ENCODE measurements around the gene MPP3.
"Not testable (repeated sequence)": the region's sequence is repeated elsewhere in the genome, so short reads cannot be mapped to it uniquely, and the experiment has no call there.

Gene MPP3

DNA sequence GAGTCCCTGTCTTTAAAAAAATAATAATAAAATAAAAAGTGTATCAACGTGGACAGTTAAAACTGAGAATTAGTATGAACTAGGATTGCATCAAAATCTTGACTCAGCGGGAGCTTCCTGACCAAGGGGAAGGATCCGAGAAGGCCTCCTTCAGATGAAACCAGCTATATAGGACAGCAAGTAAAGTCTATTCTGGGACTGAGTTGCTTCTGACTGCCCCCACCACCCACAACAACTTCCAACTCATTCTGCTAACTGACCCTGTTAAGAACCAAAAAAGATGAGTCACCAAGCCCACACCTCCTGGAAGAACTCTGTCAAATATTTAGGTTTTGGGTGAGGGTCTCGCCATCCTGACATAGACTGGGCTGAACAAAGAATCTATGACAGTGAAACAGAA lies 24.9 kb downstream of the MPP3 start:
- DNase-seq (ENCODE audit: low spot score): no peak

DNA sequence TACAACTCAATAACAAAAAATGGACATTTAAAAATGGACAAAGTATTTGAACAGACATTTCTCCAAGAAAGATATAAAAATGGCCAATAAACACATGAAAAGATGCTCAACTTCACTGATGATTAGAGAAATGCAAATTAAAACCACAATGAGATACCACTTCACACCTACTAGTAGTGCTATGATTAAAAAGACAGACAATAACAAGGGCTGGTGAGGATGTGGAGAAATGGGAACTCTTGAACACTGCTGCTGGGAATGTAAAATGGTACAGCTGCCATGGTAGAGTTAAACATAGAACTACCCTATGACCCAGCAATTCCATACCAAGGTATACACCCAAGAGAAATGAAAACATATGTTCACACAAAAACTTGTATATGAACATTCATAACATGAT lies 27.8 kb downstream of the MPP3 start:
- DNase-seq (ENCODE audit: low spot score): no peak

DNA sequence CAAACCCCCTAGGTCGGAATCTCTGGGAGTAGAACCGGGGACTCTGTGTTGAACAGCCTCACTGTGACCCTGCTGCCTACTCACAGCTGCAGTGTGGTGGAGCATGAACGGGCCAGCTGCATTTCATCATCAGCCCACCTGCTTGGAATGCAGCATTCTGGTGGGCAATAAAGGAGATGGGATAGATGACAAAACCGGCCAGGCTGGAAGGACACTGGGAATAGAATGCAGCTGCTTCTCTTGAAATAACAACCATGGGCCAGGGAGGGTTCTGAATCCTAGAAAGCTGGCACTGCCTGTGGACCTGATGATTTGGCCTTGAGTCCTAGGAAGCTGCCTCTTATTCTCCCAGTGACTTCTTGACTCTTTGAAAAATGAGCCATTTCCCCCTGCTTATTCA lies 29.2 kb downstream of the MPP3 start:
- DNase-seq (ENCODE audit: low spot score): no peak

DNA sequence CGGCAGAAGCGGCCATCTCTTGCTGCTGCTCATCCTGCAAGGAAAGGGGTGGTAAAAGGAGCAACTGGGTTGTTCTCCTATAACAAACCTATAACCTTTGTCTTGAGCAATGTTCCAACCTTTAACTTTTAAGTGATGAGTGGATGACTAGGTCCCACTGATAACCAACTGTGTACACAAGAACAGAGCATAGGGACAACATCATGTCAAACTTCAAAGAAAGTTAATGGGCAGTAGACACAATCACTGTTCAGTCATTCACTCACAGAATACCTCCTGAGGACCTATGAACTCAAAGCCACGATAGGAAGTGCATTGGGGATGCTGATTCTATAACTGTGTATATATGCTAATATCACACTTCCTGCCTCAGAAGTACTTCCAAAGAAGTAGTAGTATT lies 31.1 kb downstream of the MPP3 start:
- DNase-seq (ENCODE audit: low spot score): no peak

DNA sequence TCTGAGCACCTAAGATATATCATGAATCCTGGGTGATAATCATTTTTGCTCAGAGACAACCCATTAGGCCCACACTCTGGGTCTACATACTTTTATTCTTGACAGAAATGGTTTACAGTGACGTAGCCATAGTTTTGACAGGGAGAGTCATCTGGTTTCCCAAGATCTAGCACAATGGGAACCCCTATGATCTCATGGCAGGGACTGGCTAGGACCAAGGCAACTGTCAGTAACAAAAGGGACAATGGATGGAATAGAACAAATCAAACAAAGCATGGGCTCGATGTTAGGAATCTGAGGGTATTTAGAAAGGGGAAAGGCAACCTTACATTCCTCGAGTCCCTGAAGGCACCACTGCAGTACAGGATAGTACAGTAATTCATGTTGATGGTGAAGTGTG lies 32.2 kb downstream of the MPP3 start:
- no peak for DNase-seq (ENCODE audit: low spot score)

DNA sequence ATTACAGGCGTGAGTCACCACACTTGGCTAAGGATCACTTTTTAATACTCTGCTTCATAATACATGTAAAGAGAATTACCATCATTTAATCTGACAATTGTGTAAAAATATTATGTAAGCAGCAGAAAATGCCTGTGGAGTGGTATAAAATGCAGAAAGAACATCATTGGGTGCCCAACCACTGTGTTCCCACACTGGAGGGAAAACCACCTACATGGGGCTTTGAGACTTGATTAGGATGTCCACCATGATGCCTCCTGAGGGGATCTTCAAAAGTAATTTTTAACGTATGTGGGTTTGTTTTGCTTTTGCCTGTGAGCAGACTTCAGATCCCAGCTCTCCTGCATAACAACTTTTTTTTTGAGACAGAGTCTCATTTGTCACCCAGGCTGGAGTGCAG lies 33.9 kb downstream of the MPP3 start:
- no peak for DNase-seq (ENCODE audit: low spot score)

DNA sequence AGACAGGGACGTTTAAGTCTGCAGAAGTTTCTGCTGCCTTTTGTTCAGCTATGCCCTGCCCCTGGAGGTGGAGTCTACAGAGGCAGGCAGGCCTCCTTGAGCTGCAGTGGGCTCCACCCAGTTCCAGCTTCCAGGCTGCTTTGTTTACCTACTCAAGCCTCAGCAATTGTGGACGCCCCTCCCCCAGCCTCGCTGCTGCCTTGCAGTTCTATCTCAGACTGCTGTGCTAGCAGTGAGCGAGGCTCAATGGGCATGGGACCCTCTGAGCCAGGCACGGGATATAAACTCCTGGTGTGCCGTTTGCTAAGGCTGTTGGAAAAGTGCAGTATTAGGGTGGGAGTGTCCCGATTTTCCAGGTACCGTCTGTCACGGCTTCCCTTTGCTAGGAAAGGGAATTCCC lies 34.9 kb downstream of the MPP3 start:
- not testable (repeated sequence) for DNase-seq (ENCODE audit: low spot score)

DNA sequence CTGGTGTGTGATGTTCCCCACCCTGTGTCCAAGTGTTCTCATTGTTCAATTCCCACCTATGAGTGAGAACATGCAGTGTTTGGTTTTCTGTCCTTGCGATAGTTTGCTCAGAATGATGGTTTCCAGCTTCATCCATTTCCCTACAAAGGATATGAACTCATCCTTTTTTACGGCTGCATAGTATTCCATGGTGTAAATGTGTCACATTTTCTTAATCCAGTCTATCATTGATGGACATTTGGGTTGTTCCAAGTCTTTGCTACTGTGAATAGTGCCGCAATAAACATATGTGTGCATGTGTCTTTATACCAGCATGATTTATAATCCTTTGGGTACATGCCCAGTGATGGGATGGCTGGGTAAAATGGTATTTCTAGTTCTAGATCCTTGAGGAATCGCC lies 40.3 kb downstream of the MPP3 start:
- DNase-seq (ENCODE audit: low spot score): not testable (repeated sequence)

DNA sequence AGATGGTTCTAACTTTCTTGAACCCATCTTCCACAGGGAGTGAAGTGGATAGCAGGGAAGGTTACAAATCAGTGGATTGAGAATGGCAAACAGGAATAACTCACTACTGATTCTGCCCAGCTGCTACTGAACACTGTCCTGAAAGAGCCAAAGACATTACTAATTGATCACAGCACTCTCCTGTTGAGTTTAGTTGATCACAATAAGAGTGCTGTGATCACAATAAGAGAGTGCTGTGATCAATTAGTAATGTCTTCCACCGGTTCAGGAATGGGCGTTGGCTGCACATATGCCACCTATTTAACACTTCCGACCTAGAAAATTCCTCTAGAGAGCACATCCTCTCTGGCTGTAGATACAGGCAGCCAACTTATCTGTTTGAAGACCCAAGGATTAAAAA lies 41.4 kb downstream of the MPP3 start:
- peak; percentile 78 for DNase-seq (ENCODE audit: low spot score)

DNA sequence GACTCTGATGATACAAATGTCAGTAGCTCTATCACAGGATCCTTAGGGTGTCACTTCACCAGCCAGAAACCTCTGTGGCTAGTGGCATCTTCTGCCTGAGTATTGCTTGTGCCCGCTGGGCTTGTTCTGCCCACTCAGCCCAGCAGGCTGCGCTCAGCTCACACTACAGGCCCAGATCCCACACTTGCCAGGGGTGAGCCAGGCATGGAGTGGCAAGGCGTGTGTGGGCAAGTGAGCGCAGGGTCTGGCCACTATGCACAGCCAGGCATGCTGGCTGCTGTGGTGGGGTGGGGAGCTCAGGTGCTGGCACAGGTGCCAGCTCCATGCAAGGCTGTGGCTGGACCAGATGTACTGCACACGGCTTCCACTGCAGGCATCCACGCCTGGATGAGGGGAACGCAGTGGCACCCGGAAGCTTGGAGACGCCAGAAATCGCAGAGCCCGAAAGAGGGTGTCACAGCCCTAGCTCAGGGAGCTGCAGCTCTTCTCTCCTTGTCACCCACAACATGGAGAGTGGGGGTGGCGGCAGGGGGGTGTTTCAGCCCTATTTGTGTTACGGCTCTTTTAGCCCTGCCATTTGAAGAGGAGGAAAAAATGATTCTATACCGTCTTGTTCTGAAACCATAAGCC lies 42.5 kb downstream of the MPP3 start:
- DNase-seq (ENCODE audit: low spot score): no peak

DNA sequence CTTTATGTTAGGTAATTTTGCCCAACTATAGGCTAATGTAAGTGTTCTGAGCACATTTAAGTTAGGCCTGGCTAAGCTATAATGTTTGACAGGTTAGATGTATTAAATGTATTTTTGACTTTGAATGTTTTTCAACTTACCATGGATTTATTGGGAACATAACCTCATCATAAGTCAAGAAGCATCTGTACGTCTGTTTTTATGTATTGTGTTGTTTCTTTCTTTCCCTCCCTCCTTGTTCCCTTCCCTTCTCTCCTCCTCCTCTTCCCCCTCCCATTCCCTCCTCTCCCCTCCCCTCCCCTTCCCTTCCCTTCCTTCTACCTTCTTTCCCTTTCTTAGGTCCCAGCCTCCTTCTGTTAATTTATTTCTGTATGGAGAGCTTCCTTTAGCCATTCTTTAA lies 43.5 kb downstream of the MPP3 start:
- no peak for DNase-seq (ENCODE audit: low spot score)

DNA sequence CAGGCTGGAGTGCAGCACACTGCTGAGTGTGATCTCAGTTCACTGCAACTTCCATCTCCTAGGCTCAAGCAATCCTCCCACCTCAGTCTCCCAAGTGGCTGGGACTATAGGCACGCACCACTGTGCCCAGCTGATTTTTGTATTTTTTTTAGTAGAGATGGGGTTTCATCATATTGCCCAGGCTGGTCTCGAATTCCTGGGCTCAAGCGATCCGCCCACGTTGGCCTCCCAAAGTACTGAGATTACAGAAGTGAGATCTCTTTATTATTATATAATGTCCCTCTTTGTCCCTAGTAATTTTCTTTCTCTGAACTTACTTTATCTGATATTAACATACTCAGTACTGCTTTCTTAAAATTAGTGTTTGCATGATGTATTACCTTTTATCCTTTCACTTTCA lies 44.4 kb downstream of the MPP3 start:
- DNase-seq (ENCODE audit: low spot score): no peak

DNA sequence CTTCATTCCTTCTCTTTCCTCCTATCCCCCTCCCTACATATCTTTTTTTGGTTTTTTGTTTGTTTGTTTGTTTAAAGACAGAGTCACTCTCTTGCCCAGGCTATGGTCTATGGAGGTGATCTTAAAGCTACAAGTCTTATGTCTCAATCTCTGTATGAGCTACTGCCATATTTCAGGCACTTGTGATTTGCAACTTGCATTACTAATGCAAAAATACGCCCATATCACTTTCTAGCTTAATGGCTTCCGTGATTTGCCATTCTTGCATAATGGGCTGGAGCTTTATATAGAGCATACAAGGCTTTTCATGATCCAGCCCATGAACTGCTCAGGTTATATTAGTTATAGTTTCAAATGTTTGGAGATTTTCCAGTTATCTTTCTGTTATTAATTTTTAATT lies 45.2 kb downstream of the MPP3 start:
- DNase-seq (ENCODE audit: low spot score): no peak

DNA sequence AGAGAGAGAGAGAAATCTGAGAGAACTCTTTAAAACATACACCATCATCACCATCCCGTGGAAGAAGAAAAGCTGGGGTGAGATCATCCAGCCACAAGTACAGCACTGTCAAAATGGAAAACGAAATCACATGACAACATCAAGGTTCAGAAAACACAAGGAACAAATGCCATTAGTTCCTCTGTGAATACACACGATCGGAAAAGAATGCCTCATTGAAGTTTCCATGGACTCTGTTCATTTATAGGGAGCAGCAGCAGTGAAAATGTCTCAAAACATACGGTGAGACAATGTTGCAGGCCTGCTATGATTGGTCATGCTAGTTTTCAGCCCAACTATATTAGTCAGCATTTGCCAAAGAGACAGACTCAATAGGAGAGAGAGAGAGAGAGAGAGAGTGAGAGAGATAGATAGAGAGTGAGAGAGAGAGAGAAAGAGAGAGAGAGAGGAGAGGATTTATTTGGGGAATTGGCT lies 48.3 kb downstream of the MPP3 start:
- DNase-seq (ENCODE audit: low spot score): no peak

DNA sequence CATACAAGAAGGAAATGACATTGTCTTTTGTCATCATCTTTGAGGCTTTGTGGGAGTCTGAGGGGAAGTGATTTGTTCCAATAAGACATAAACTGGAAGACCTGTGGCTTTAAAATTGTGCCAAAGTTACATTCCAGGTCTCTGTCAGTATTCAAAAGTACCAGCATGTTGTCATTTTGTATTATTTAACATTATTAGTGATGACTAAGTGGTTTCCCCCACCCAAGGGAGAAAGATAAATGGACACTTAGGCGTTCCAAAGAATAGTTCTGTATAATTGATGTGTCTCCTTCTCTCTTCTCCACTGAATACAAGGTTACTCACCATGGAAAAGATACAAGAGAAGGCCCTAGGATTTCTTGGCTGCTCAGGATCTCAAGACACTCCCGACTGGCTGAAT lies 48.9 kb downstream of the MPP3 start:
- no peak for DNase-seq (ENCODE audit: low spot score)

DNA sequence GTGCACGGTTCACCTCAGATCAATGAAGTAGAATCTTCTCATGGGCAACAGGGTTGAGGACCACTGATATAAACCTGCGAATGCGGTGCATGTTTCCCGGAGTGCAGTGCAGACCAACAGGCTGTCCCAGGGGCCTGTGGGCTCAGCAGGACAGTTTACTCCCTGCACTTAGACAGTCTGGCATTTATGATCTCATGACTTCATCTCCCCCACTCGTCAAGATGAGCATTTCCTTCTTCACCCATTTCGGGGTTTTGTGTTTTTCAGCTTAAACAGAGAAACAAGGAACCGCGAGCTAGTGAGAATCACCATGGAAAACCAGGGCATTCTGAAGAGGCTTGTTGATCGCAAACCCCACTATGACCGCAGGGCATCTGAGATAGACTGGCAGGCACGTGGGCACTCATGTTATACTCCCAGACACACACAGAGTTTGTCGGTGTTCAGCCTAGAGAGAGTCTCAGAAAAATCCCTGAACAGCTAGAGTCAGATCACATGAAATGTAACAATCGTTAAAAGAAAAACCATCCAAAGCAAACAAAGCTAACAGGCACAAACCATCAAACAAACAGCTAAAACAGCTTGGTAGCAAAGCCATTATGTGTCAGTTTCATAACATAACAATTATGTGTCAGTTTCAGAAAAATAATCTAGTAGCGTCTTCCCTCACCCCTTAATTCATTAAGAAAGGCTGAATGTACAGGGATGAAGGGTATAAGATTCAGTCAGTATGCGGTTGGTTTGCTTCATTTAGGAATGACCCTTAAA lies 49.8 kb downstream of the MPP3 start:
- DNase-seq (ENCODE audit: low spot score): no peak

DNA sequence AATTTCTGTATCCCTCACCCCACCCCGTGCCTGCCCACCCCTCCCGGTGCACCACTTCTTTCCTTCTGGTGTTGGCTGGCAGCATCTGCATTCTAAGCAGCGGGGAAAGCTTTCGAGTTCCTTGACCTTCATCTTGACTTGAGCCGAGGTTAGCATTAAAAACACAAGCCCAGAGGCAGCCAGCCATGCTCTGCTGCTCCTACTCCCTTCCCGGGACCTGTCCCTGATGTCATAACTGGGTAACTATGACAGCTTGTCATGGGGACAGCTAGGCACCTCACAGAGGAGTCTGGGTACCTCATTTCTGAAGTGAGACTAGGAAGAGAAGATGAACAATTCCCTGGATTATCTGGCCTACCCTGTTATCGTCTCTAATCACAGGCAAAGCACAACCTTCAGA lies 52.8 kb downstream of the MPP3 start, which contains the start of gene CFAP97D1:
Gene CFAP97D1 (plus strand): TSS at position 301 of the 400 bp plus-strand sequence. CDS start 28 bp downstream, at position 329.
- DNase-seq (ENCODE audit: low spot score): no peak

DNA sequence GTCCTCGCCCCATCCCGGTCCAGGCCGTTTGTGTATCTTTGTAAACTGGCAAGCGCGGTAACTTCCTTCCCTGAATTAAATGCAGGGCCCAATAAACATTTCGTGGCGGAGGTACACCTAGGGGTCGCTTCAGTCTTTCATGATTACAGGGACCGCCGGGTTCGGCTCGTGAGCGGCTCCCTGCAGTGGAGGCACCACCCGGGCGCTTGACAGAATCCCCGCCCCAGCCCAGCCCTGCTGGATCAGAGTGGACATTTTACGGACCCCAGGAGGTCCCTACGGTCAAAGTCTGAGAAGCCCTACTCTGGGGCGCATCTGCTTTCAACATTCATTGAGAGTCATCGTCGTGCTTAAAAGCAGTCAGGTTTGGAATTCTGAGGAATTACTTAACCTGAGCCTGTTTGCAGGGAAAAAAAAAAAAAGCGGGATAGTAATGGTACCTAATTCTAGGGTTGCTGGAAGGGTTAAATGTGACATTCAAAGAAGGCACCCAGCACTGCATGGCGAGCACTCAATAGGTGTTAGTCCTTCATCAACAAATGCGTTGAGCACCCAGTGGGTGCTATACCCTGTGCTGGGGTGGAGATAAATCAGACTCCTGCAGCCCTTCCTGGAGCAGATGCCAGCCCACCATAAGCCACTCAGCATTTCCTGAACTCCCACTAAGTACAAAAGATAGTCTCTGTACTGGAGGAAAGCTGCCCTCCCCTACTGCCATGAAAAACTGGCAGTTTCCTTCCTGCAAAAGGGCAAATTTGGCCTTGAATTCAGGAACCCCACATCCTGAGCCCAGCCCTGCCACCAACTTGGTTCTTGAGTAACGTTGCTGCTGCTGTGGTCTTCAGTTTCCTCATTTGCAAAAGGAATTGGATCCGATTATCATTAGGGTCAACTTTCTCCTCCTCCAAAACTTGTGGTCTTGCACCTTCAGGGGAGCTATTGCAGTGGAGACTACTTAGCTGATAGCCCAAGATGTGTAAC lies 53.5 kb downstream of the MPP3 start:
- peak; percentile 36 for DNase-seq (ENCODE audit: low spot score)

DNA sequence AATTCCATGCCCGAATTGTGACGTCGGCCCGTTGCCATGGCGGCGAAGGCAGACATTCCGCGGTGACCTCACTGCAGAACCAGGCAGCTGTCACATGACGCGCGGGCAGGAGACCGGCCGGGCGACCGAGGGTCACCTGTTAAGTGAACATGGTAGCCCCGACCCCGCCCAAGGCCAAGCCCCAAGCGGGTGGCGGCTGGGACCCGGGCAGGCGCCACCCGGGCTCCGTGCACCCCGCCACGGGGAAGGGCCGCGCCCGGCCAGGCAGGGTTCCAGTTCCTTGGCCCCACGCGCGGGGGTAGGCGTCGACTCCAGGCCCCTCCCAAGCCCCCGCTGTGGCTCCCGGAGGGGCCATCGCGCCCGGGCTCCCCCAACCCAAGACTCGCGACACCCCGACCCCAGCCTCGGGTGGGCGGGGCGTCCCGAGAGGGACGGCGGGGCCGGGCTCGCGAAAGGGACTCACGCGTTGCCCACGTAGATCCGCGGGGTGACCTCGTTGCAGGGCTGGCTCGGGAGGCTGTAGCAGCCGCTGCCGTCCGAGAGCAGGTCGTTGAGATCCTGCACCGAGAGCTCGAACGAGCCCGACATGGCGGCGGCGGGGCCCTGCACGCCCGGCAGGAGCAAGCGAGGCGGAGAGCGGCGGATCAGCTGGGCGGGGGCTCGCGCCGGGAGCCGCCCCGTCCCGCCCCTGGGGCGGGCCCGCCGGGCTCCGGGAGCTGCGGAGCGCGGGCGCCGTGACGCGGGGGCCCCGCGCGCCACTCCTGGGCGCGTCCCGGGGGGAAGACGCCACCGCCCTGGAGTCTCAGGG lies 54.4 kb downstream of the MPP3 start, which contains the start of gene DUSP3:
Gene DUSP3 (minus strand): TSS at position 641 of the 808 bp plus-strand sequence. CDS start 53 bp downstream, at position 588.
- peak; percentile 99 for DNase-seq (ENCODE audit: low spot score)

DNA sequence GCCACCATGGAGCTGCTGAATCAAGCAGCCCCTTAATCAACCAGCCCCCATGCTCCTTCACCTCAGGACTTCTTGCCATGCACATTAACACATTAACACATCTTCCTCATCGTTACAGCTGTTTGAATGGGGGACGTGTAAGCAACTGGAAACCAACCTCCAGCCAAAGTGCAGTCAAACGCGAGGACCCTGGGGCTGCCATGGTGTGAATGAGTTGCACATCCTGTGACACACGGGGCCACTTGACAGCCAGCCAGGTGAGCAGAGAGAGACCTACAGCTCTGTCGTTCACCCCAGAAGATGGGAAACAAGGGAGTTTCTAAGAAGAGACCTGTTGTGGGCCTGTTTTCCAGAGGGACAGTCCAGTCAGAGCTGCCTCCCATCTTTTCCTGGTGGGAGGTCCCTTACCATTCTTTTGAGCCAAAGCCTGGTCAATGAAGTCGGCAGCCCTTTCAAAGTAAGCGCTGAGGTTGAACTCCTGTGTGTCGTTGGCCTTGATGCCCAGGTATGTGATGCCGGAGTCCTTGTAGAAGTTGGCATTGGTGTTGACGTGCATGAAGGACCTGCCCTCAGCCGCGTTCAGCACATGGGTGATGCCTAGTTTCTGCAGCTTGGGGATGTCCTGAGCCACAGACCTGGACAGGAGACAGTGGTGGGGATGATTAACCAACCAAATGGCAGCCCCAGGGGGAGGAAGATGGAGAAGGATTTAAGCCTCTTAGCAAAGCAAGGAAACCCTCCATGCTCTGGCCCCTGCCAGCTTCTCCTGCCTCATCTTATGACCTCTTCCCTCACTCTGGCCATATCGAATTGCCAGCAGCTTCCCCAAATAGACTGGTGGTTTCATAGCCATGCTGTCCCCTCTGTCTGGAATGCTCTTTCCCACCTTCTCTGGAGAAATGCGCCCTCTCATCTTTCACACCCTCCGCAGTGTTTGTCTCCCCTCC lies 58.4 kb downstream of the MPP3 start:
- no peak for DNase-seq (ENCODE audit: low spot score)

Data from D341Med (cell line).